ENCODE measurements around the gene IL15RA. TPM values are rescaled to one million over a fixed set of nuclear protein-coding genes. Genes with fewer than 3 reads are reported as not detected.
"Not testable (repeated sequence)": the region's sequence is repeated elsewhere in the genome, so short reads cannot be mapped to it uniquely, and the experiment has no call there.

The IL15RA gene
- total and polyA plus RNA-seq, 8 donors, result 6.7 to 63.0 (median 15.9) TPM

- peak overlapping the region; percentile 9 to 91 (median 88) for H3K27ac ChIP-seq
- peaks cover 0 to 11% (median 4%) of the 10 kb centered on the region in 4 donors for H3K36me3 ChIP-seq
- no peak for TF ChIP-seq CTCF (IDR thresholded peaks at IDR 0.05)
- TF ChIP-seq POLR2A (IDR thresholded peaks at IDR 0.05), result no peak
- TF ChIP-seq EP300 (IDR thresholded peaks at IDR 0.05), result no peak
- no peak for TF ChIP-seq POLR2AphosphoS5 (IDR thresholded peaks at IDR 0.05)
- H3K27me3 ChIP-seq, result no peaks in the 10 kb centered on the region
- H3K9me3 ChIP-seq, result no peaks in the 10 kb centered on the region
- 92 to 96% (median 94%) methylated on average over 17 of the region's 17 CpGs for WGBS, 5 donors
- no peak overlapping the region for H3K4me3 ChIP-seq
- intact Hi-C loops (cut with DNase I; ENCODE audit: low total_unique reads), result no loop called here
- peaks cover 47 to 82% (median 65%) of the 10 kb centered on the region in 4 donors for H3K4me1 ChIP-seq
- no peak for DNase-seq
These were observed 29.7 kb downstream of the IL15RA start for GRCh38 chr10:5947471-5948207.

GRCh38 chr10:5946786-5947185 lies 30.6 kb downstream of the IL15RA start:
- intact Hi-C loops (cut with DNase I; ENCODE audit: low total_unique reads), result no loop called here
- H3K4me3 ChIP-seq, result no peak overlapping the region
- peaks cover 47 to 74% (median 61%) of the 10 kb centered on the region in 4 donors for H3K4me1 ChIP-seq
- H3K36me3 ChIP-seq, result peaks cover 0 to 2% (median 0%) of the 10 kb centered on the region in 4 donors
- TF ChIP-seq EP300 (IDR thresholded peaks at IDR 0.05) (no peak), POLR2A (IDR thresholded peaks at IDR 0.05) (no peak), POLR2AphosphoS5 (IDR thresholded peaks at IDR 0.05) (no peak), CTCF (IDR thresholded peaks at IDR 0.05) (no peak)
- peak overlapping the region in 4 of 5 donors; percentile 85 to 91 (median 88) for H3K27ac ChIP-seq
- DNase-seq, result no peak
- 85 to 95% (median 91%) methylated on average over 8 of the region's 8 CpGs for WGBS, 5 donors
- no peaks in the 10 kb centered on the region for H3K9me3 ChIP-seq
- no peaks in the 10 kb centered on the region for H3K27me3 ChIP-seq

GRCh38 chr10:5946419-5946775 lies 30.9 kb downstream of the IL15RA start:
- H3K9me3 ChIP-seq; H3K27me3 ChIP-seq; H3K36me3 ChIP-seq; DNase-seq; H3K4me3 ChIP-seq; intact Hi-C loops (cut with DNase I; ENCODE audit: low total_unique reads): not testable (repeated sequence)
- H3K27ac ChIP-seq, result peak overlapping the region; percentile 11 to 91 (median 88)
- WGBS, 5 donors, result 85 to 92% (median 90%) methylated on average over 10 of the region's 10 CpGs
- H3K4me1 ChIP-seq, result peaks cover 47 to 70% (median 57%) of the 10 kb centered on the region in 4 donors

GRCh38 chr10:5945561-5946418 lies 31.6 kb downstream of the IL15RA start:
- peak overlapping the region; percentile 73 to 91 (median 88) for H3K27ac ChIP-seq
- peaks cover 45 to 64% (median 53%) of the 10 kb centered on the region in 4 donors for H3K4me1 ChIP-seq
- H3K36me3 ChIP-seq, result no peaks in the 10 kb centered on the region
- no peaks in the 10 kb centered on the region for H3K9me3 ChIP-seq
- WGBS, 5 donors, result 40 to 60% (median 49%) methylated on average over 21 of the region's 21 CpGs
- H3K4me3 ChIP-seq, result peak overlapping the region; percentile 8 to 40 (median 19)
- DNase-seq, result peak; percentile 35 to 82
- TF ChIP-seq CTCF (IDR thresholded peaks at IDR 0.05) (no peak), EP300 (IDR thresholded peaks at IDR 0.05) (no peak), POLR2A (IDR thresholded peaks at IDR 0.05) (no peak), POLR2AphosphoS5 (IDR thresholded peaks at IDR 0.05) (peak in 2 of 3 donors; percentile 50 to 58)
- intact Hi-C loops (cut with DNase I; ENCODE audit: low total_unique reads), result no loop called here
- H3K27me3 ChIP-seq, result no peaks in the 10 kb centered on the region
